Endothelial cell of umbilical vein (primary cell): ENCODE measurements around the gene GRID2IP. TPM values are rescaled to one million over a fixed set of nuclear protein-coding genes. Genes with fewer than 3 reads are reported as not detected.

Source experiments
- BruUV-seq: library from RNA; stranded (reverse); fragments of 400-500 nt; replicated peaks from 2 replicates; lab custom pipeline; 2021; lab: Mats Ljungman, UMichigan
- CTCF ChIA-PET: fragments of 300-600, 350-600 bp; sonication (Branson Sonifier 250); formaldehyde crosslinking; loops from one replicate; lab custom pipeline; 2021; ENCODE audit warnings: antibody characterized with exemption, inconsistent platforms; lab: Charles Lee
- POLR2A ChIA-PET: fragments of 300-600, 350-600 bp; sonication (Branson Sonifier 250); formaldehyde crosslinking; loops from one replicate; lab custom pipeline; 2021; ENCODE audit warnings: antibody characterized with exemption, inconsistent platforms; lab: Charles Lee
- DNase-seq: peaks from one replicate; pipeline ENCODE4 v3.0.0-alpha.2; 2011; ENCODE audit warnings: low read depth, low spot score
- FAIRE-seq: peaks from 2 replicates; lab custom pipeline; 2011; peaks lifted over from hg19 to GRCh38; lab: Jason Lieb, UNC
- H2AFZ ChIP-seq: 2 replicates; pipeline ENCODE4 v1.6.0; 2012; ENCODE audit warnings: low read depth, low read length, control low read depth, inconsistent platforms
- H3K27ac ChIP-seq: 2 replicates; pipeline ENCODE4 v1.5.1; 2011; ENCODE audit warnings: low read depth, mild to moderate bottlenecking, control low read depth, low read length, moderate library complexity; ENCODE audit not compliant: insufficient read depth
- H3K27me3 ChIP-seq, 2 experiments: 2 replicates each; pipeline versions ENCODE4 v1.6.0 to v1.6.1; 2011; ENCODE audit warnings: low read length in 2 of 2, mixed read lengths in 1 of 2; ENCODE audit not compliant: control insufficient read depth in 2 of 2, insufficient read depth in 2 of 2
- H3K36me3 ChIP-seq, 2 experiments: 2 replicates in 1 of 2; 3 replicates in 1 of 2; pipeline ENCODE4 v1.5.1; 2011; ENCODE audit warnings: low read length in 2 of 2, mild to moderate bottlenecking in 1 of 2, moderate library complexity in 1 of 2; ENCODE audit not compliant: control insufficient read depth in 2 of 2, insufficient read depth in 2 of 2; ENCODE audit errors: extremely low read depth in 1 of 2
- H3K4me1 ChIP-seq: 3 replicates; pipeline ENCODE4 v1.5.1; 2011; ENCODE audit warnings: mild to moderate bottlenecking, low read length; ENCODE audit not compliant: control insufficient read depth, insufficient read depth; ENCODE audit errors: extremely low read depth
- H3K4me2 ChIP-seq: 2 replicates; pipeline ENCODE4 v1.6.1; 2011; ENCODE audit warnings: low read length, control low read depth, mixed read lengths; ENCODE audit not compliant: insufficient read depth
- H3K4me3 ChIP-seq, 3 experiments: fragments of 200-600 bp in 1 of 3; sonication (generic), shearing (Covaris generic) in 1 of 3; replicated peaks in 1 of 3; 2 replicates each; pipeline ENCODE4 v1.5.1; 2011 to 2016; ENCODE audit warnings: control low read depth in 3 of 3, low read length in 3 of 3, mild to moderate bottlenecking in 2 of 3, inconsistent platforms in 1 of 3, low read depth in 1 of 3, moderate library complexity in 1 of 3; ENCODE audit not compliant: insufficient read depth in 1 of 3
- H3K79me2 ChIP-seq: 2 replicates; pipeline ENCODE4 v1.6.0; 2012; ENCODE audit warnings: low read length, inconsistent platforms; ENCODE audit not compliant: control insufficient read depth, insufficient read depth
- H3K9ac ChIP-seq: replicated peaks from 2 replicates; pipeline ENCODE3; 2011; ENCODE audit warnings: low read length, control low read depth; ENCODE audit not compliant: insufficient read depth; ENCODE audit errors: extremely low read depth
- H3K9me1 ChIP-seq: replicated peaks from 3 replicates; pipeline ENCODE4 v1.6.0; 2011; ENCODE audit warnings: mild to moderate bottlenecking, low read length; ENCODE audit not compliant: control insufficient read depth, insufficient read depth; ENCODE audit errors: extremely low read depth
- H3K9me3 ChIP-seq: replicated peaks from 2 replicates; pipeline ENCODE4 v1.5.1; 2012; ENCODE audit warnings: low read length, inconsistent platforms; ENCODE audit not compliant: control insufficient read depth, insufficient read depth
- H4K20me1 ChIP-seq: replicated peaks from 2 replicates; pipeline ENCODE3; 2011; ENCODE audit warnings: mild to moderate bottlenecking, low read length; ENCODE audit not compliant: control insufficient read depth, insufficient read depth; ENCODE audit errors: extremely low read depth
- CTCF ChIP-seq, 2 donors: IDR thresholded peaks; 1 replicate in 1 of 2; 2 replicates in 1 of 2; pipeline ENCODE4 v1.5.1; 2011; ENCODE audit warnings: low read length in 2 of 2, mild to moderate bottlenecking in 2 of 2, moderate library complexity in 2 of 2, control low read depth in 1 of 2, inconsistent platforms in 1 of 2, low read depth in 1 of 2; ENCODE audit not compliant: insufficient read depth in 1 of 2; ENCODE audit errors: extremely low read depth in 1 of 2
- JUN ChIP-seq: IDR thresholded peaks from 2 replicates; pipeline ENCODE4 v1.6.1; 2011; ENCODE audit warnings: borderline replicate concordance, low read depth; ENCODE audit not compliant: insufficient read length, insufficient read depth
- MYC ChIP-seq: IDR thresholded peaks from one replicate; pipeline ENCODE4 v1.6.1; 2011; ENCODE audit warnings: mild to moderate bottlenecking, low read depth, low read length
- POLR2A ChIP-seq: IDR thresholded peaks from 2 replicates; pipeline ENCODE4 v1.6.1; 2012; ENCODE audit warnings: low read depth, mild to moderate bottlenecking, control low read depth, low read length
- POLR2AphosphoS5 ChIP-seq: IDR thresholded peaks from 2 replicates; pipeline ENCODE4 v1.6.1; 2012; ENCODE audit warnings: low read depth, mild to moderate bottlenecking, control low read depth, low read length, moderate library complexity; ENCODE audit not compliant: insufficient read depth
- dilution Hi-C: fragments of 300-500 bp; cut with MboI; formaldehyde crosslinking; loops from one replicate; pipeline ENCODE4 v1.15.0; 2019; ENCODE audit warnings: low sequenced_read_pairs; ENCODE audit not compliant: extremely low pct_ligation_motif_present
- intact Hi-C: fragments of 100-400 bp; cut with micrococcal nuclease; formaldehyde crosslinking; loops from one replicate; pipeline ENCODE4 v1.10.0; 2022
- polyA plus RNA-seq, 4 experiments: library from polyadenylated mRNA; depleted of rRNA in 3 of 4; stranded (reverse) in 3 of 4; unstranded in 1 of 4; fragments of >200 nt; gene quantifications; 2 replicates each; pipeline versions ENCODE4 v1.2.1 to v1.2.3, GENCODE V29; 2011 to 2012; ENCODE audit warnings: missing spikeins in 1 of 4
- total RNA-seq: library from RNA; stranded (reverse); gene quantifications from 2 replicates; pipeline ENCODE4 v1.2.3, GENCODE V29; 2021

Gene GRID2IP
- total and polyA plus RNA-seq, 2 donors (not counting 3 experiments of a cell fraction or from before 2014, with no cell fraction given): not detected

DNA sequence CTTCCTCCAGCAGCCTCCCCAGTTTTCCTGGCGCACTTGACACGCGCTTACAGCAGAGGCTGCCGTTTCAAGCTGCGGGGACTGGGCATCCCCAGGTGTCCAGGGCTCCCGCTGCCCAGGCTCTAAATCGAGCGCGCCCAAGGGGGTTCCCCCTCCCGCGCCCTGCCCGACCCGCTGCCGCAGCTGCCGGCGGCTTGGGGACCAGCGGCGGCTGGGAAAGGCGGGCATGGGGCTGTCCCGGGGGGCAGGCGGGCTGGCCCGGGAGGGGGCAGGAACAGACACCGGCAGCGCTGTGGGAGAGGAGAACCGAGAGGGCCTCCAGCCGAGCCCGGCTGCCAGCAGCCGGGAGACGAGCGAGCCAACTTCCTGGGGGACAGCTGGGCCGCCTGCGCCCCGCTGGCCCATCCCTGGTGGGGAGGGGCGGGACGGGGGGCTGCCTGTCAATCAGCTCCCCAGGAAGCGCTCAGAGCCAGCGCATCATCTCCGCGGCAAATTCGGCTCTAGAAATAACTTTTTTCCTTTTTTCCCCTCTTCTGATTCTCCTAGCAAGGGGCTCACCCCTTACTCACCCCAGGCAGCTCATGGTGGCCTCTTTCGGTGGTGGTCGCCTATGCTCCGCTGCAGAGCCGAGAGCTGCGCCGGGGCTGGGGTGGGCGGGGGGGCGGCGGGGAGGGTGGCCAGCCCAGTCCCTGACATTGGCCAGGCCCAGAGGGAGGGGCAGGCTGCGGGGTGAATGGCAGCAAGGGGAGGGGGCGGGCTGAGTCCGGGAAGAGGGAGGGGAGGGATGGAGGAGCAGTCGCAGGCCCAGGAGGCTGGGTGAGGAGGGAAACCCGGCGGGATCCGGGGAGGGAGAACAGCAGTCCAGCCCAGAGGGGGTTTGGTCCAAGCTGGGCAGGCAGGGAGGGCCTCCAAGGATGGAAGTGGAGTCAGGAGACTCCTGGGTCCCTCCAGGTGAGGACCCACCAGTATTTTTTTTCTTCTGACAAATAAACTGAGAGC is 14.7 kb downstream of the GRID2IP start:
- Histone ChIP-seq H3K4me3 (peak overlapping the region in 1 of 3 experiments; percentile 26), H3K4me2 (no peak overlapping the region), H3K9ac (no peak overlapping the region), H3K27ac (no peak overlapping the region), H3K4me1 (no peaks in the 10 kb centered on the region), H4K20me1 (no peaks in the 10 kb centered on the region), H3K27me3 (peaks cover 2 to 9% of the 10 kb centered on the region in 2 experiments), H2AFZ (peak overlapping the region; percentile 56), H3K9me1 (no peaks in the 10 kb centered on the region), H3K36me3 (no peaks in the 10 kb centered on the region), H3K79me2 (no peaks in the 10 kb centered on the region), H3K9me3 (no peaks in the 10 kb centered on the region)
- FAIRE-seq: no peak
- BruUV-seq: no TSS peak
- CTCF ChIA-PET: interaction anchor here (0.6 to 1.6 kb wide), 3 partner anchors 9 to 38 kb away, joined by 3 to 4 read pairs (median 3); no protein-coding TSS in a partner anchor
- POLR2A ChIA-PET: no interaction called here
- no peak for TF ChIP-seq POLR2A
- no peak for TF ChIP-seq POLR2AphosphoS5
- no peak for TF ChIP-seq CTCF (IDR thresholded peaks at IDR 0.05; ENCODE audit: extremely low read depth in 1 of 2, insufficient read depth in 1 of 2, low read depth in 1 of 2, low read length in 2 of 2)
- no peak for TF ChIP-seq JUN
- no peak for TF ChIP-seq MYC
- intact Hi-C loops (no loop called here), dilution Hi-C loops (no loop called here)
- no peak for DNase-seq
